Activated CD4-positive, alpha-beta T cell treated with anti-CD3 and anti-CD28 coated beads for 4 hours (primary cell): Measurements from ENCODE around the gene ADAMTSL2.
"Not testable (repeated sequence)": the region's sequence is repeated elsewhere in the genome, so short reads cannot be mapped to it uniquely, and the experiment has no call there.

ENCODE experiments used
- DNase-seq, 2 donors: peaks; one replicate each; pipeline ENCODE4 v3.0.0-alpha.2; 2020

Gene ADAMTSL2

GRCh38 chr9:133560944-133561343, 26.4 kb downstream of the ADAMTSL2 start:
- no peak for DNase-seq

GRCh38 chr9:133561976-133562554, 27.6 kb downstream of the ADAMTSL2 start:
- DNase-seq = no peak

DNA sequence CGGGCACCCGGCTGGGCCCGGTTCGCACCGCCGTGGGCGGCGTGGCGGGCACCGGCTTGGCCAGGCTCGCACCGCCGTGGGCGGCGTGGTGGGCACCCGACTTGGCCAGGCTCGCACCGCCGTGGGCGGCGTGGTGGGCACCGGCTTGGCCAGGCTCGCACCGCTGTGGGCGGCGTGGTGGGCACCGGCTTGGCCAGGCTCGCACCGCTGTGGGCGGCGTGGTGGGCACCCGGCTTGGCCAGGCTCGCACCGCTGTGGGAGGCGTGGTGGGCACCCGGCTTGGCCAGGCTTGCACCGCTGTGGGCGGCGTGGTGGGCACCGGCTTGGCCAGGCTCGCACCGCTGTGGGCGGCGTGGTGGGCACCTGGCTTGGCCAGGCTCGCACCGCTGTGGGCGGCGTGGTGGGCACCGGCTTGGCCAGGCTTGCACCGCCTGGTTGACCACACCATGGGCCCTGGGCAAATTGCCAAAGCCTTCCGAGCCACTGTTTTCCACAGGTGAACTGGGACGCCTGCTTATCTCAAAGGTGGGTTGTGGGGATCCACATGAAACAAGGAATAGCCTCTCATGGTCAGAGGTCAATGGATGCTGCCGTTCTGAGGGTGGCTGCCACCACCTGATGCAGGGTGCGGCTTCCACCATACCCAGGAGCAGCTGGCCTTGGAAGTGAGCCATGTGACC, 28.2 kb downstream of the ADAMTSL2 start:
- DNase-seq = no peak

DNA sequence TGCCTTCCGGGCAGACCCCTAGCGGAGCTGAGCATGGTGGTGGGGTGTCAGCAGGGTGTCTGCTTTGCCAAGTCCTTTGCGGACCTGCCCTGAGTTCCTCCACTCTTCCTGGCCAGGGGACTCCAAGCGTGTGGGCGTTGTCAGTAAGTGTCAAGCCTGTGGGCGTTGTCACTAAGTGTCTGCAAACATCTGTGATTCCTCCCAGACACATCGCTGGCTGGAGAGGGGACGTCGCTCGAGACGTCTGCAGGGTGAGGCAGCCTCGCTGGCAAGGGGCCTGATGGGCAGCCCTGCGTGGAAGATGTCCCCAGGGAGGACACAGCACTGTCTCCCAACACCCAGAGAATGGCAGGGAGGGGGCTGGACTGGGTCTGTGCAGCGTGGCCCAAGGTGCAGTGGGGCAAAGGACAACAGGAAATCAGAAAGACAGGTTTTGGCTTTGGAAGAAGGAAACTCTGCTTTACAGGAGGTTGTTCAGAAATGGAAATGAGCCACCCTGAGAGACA, 28.8 kb downstream of the ADAMTSL2 start:
- DNase-seq = no peak

DNA sequence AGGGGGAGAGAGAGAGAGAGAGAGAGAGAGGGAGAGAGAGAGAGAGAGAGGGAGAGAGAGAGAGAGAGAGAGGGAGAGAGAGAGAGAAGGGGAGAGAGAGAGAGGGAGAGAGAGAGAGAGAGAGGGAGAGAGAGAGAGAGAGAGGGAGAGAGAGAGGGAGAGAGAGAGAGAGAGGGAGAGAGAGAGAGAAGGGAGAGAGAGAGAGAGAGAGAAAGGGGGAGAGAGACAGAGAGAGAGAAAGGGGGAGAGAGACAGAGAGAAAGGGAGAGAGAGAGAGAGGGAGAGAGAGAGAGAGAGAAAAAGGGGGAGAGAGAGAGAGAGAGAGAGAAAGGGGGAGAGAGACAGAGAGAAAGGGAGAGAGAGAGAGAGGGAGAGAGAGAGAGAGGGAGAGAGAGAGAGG, 29.3 kb downstream of the ADAMTSL2 start:
- DNase-seq = not testable (repeated sequence)

GRCh38 chr9:133564451-133565116, 30.1 kb downstream of the ADAMTSL2 start:
- DNase-seq = no peak

GRCh38 chr9:133566382-133566781, 31.9 kb downstream of the ADAMTSL2 start:
- DNase-seq = no peak

DNA sequence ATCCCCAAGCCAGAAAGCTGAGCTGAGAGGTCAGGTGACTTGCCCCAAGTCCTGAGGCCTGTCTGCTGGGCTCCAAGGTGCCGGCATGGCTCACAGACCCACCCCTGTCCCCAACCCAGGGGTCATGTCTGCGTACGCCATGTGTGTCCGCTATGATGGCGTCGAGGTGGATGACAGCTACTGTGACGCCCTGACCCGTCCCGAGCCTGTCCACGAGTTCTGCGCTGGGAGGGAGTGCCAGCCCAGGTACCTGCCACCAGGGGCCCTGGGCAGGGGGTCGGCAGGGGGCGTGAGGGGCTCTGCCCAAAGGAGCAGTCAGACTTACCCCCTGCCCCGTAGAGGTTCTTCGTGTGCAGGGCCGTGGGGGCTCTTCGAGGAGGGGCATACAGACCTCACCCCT, 32.3 kb downstream of the ADAMTSL2 start:
- DNase-seq = no peak

DNA sequence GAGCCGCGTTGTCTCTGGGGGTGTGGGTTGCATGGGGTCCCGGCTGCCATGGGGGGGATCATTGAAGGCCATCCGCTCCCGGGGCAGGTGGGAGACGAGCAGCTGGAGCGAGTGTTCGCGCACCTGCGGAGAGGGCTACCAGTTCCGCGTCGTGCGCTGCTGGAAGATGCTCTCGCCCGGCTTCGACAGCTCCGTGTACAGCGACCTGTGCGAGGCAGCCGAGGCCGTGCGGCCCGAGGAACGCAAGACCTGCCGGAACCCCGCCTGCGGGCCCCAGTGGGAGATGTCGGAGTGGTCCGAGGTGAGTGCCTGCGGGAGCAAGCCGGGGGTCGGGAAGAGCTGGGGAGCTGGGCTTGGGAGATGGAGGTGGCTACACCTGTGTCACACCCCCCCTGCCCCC, 33.7 kb downstream of the ADAMTSL2 start:
- no peak for DNase-seq

- no peak for DNase-seq
These were observed 34.7 kb downstream of the ADAMTSL2 start for GRCh38 chr9:133569121-133569785.

- no peak for DNase-seq
These were observed 35.6 kb downstream of the ADAMTSL2 start for GRCh38 chr9:133569891-133570690.

GRCh38 chr9:133570691-133571080, 36.2 kb downstream of the ADAMTSL2 start:
- DNase-seq = no peak

GRCh38 chr9:133571391-133571890, 36.9 kb downstream of the ADAMTSL2 start:
- no peak for DNase-seq

DNA sequence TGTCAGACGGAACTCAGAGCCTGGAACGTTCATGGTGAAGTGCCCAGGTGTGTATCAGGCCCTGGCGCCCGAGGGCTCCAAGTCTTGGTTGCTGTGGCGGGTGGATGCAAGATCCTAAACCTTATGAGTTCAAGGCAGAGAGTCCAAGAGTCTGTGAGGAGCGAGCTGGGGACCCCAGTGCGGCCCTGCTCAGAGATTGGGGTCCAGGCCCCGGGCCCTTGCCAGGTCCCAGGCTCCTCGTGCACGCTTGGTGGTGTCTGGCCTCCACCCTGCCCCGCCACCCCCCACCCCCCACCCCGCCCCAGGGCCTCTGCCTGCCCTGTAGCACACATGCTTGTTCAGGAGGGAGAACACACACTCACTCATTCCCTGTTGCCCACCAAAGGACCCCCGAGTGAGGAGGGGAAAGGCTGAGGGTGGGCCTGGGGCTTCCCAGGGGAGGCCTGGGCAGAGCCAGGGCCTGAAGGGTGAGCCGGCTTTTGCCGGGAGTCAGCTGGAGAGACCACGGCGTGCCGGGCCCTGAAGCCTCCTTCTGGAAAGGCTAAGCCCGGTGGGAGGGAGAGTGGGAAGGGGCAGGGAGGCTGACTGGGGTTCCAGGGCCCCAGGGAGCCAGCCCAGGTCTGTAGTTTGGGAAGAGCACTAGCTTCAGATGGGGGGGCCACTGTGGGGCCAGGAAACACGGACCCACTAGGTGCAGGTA, 37.5 kb downstream of the ADAMTSL2 start:
- no peak for DNase-seq

DNA sequence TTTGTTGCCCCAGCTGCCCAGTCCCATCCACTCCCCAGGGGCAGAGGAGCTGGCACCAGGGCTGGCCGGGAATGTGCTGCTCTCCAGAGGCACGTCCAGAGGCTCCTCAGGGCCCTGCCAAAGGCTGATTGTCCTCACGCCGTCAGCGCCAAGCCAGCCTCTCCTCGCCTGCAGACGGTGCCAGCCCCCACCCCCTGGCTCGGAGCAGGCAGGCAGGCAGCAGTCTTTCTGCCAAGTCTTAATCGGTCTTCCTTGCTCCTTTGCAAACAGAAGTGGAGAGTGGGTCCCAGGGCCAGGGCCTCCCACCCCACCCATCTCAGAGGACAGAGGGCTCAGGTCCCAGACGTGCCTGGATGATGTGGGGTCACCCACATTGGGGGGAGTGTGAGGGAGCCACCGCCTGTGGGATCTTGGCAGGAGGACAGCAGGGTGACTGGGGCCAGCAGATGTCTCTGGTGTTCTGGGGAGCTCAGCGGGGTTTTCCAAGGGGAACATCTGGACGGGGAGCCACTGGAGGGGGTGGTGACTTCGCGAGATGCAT, 38.4 kb downstream of the ADAMTSL2 start:
- DNase-seq = no peak

DNA sequence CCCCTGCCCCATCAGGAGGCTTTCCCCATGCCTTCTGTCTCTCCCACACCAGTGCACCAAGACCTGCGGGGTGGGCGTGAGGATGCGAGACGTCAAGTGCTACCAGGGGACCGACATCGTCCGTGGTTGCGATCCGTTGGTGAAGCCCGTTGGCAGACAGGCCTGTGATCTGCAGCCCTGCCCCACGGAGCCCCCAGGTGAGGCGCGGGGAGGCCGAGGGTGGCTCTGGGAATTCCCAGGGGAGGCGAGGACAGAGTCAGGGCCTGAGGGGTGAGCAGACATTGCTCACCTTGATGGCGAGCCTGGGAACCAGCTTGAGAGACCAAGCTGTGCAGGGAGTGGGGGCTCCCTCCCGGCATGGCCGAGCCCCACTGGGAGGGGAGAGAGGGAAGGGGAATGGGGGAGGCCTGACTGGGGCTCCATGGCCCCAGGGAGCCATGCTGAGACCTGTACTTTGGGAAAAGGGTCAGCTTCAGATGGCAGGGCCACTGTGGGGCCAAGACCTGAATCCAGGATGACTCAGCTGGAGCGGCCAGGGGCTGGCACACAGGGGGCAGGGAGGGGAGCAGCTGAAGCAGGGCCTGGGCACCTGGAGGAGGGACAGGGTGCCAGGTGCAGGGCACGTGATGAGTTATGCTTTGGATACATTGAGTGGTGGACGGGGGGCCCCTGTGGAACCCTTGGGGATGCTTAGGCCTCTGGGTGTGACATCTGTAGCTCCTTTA, 39.4 kb downstream of the ADAMTSL2 start:
- DNase-seq = no peak

- no peak for DNase-seq
These were observed 40.3 kb downstream of the ADAMTSL2 start for GRCh38 chr9:133574771-133575170.

GRCh38 chr9:133575186-133576030, 40.9 kb downstream of the ADAMTSL2 start:
- DNase-seq = no peak

DNA sequence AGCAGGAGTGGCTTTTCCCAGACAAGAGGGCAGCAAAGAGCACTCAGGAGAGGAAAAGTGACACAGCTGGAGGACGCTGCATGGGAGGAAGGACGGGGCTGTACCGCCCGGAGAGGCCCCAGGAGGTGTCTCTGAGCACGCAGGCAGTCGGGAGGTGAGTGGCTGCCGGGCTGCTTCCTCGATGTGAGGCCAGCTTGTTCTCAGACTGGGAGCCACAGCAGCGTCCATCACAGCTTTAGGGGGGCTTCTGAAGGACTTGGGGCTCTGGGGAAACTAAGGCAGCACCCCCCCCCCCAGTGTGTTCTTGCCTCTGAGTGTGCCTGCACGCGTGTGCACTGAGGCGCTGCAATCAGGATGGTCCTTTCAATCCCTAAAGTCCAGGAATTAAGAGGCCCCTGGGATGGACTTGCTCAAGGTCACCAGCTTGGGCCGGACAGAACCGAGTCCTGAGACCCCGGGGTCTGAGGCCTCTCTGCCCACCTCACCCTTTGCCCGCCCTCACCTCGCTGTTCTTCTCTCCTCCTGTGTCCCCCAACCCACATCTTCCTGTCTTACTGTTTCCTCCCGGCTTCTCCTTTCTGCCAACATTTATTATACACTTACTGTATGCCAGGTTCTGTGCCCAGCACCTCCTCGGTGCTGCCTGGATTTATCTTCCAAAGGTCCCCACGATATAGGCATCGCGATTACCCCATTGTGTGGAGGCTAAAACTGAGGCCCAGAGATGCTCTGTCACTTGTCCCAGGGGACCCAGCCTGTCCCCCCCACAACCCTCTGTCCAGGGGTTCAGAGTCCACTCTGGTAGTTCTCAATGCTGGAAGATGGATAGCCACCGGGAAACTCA, 41.7 kb downstream of the ADAMTSL2 start:
- no peak for DNase-seq
